Inflammatory macrophage treated with lipopolysaccharide for 4 hours (primary cell): ENCODE data around the gene GUK1.
"Not testable (repeated sequence)": the region's sequence is repeated elsewhere in the genome, so short reads cannot be mapped to it uniquely, and the experiment has no call there.

ENCODE experiments used
- DNase-seq: peaks from one replicate; pipeline ENCODE4 v3.0.0-alpha.2; 2020

GUK1 gene

DNA sequence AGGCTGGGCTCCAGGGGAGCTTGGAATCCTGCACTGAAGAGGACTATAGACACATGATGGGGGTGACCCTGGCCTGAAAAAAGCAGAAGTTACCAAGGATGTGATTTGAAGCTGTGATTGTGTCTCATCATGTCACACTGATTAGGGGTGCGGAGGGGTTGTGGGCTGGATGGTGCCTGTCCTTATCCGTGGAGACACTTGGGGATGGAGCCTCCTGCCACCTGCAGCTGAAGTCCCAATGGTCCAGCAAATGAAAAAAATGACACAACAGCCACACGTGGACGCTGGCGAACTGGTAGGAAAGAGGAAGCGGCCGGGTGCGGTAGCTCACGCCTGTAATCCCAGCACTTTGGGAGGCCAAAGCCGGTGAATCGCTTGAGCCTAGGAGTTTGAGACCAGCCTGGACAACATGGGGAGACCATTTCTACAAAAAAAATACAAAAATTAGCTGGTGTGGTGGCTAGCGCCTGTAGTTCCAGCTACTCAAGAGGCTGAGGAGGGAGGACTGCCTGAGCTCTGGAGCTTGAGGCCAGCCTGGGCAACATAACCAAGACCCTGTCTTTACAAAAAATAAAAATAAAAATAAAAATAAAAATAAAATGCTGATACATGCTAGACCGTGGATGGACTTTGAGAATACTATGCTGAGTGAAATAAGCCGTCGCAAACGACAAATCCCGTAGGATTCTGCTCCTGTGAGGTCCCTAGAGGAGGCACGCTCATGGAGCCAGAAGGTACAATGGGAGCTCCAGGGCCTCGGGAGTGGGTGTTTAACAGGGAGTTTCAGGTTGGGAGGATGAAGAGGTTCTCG is 24.7 kb downstream of the GUK1 start:
- peak; percentile 64 for DNase-seq

DNA sequence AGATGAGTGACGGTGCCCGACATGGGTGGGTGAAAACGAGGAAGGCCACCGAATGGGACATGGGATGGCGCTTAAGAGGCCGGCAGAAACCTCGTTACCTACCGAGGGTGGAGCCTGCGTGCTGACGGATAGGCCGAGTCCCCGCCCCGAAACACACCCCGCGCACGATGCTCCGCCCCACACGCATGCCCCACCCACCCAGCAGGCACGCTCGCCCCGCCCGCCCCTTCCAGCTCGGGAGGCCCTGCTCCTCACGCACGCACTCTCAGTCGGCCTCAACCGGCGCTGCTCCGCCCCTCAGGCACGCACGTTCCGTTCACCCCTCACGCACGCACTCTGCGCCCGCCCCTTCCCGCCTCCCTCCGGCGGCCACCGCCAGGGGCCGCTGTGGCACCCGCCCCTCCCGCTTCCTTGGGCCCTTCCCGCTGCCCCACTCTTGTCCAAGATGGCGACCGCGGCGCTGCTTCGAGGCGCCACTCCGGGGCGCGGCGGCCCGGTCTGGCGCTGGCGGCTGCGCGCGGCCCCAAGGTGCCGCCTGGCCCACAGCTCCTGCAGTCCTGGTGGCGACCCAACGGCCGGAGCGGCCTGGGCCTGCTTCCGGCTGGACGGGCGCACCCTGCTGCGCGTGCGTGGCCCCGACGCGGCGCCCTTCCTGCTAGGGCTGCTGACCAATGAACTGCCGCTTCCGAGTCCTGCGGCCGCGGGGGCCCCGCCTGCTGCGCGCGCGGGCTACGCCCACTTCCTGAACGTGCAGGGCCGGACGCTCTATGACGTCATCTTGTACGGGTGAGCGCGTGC is 25.5 kb downstream of the GUK1 start, which contains the start of gene IBA57:
TSS of gene IBA57 (plus strand) at position 433 of the 798 bp plus-strand sequence. CDS start at position 446, 13 bp downstream.
- DNase-seq, result peak; percentile 99

DNA sequence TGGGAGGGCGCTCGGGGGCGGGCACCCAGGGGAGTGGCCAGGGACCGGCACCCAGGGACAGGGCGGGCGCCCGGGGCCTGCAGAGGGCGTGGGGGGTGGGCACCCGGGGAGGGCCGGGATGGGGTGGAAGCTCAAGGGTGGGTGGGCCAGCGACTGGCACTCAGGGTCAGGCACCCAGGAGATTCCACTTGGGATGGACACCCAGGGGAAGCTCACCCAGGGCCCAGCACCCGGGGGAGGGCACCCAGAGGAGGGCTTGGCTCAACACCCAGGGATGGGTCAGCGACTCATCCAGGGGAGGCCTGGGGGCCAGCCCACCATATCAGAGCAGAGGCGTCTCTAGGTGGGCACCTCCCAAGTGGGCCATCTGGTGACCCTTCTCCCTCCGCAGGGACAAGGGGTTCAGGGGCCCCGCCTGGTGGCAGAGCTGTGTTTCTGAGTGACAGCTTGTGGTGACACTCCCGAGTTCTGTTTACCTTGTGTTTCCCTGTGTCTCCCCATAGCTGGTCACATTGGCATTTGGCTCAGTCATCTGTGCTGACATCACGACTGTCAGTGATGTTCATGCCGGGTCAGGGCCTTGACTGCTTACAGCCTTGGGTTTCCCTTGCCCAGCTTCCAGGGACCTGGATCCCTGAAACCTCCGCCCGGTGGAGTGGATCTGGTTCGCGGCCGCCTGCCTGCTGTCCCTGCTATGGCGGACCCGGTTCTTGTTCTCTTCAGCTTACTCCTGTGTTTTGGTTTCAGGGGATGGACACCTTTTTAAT is 26.3 kb downstream of the GUK1 start:
- peak; percentile 84 for DNase-seq

DNA sequence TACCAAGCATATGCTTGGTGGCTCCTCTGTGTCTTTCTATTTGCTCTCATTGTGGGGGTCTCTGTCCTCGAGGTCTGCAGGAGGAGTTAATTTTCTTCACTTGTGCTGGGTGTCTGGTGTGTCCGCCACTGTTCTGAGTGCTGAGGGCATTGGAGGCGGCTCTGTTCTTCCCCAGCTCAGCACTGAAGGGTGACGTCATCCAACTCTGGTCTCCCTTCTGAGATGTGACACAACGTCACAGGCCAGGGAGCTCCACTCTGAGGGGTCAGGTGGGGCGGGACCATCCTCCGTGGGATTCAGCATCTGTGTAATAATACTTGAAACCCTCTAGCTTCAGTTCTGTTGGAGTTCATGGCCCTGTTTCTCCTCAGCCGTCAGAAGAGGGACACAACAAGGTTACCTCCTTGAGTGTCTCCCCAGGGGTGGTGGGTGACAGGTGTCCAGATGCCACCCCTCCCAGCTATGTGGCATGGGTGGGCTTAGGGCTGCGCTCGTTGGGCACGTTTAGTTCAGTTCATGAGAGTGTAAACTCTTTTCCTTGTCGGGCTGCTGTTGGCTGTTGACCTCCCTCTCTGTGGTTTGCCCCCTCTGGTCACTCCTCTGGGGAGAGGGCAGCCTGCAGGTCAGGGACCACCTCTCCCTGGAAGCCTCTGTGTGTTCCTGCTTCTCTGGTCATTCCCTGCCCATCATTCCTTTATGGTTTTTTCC is 28.6 kb downstream of the GUK1 start:
- peak; percentile 10 for DNase-seq

DNA sequence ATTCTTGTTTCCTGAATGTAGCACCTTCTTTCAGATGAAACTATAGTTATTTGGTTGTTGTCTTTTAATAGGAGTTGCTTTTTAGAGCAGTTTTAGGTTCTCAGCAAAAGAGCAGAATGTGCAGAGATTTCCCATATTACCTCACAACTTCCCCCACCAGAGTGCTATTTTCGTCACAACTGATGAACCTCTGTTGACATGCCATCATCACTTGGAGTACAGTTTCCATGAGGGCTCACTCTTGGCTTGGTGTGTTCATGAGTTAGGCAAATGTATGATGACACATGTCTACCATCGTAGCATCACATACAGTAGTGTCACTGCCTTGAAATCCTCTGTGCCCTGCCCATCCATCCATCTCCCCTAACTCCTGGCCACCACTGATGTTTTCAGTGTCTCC is 29.3 kb downstream of the GUK1 start:
- peak; percentile 62 for DNase-seq

DNA sequence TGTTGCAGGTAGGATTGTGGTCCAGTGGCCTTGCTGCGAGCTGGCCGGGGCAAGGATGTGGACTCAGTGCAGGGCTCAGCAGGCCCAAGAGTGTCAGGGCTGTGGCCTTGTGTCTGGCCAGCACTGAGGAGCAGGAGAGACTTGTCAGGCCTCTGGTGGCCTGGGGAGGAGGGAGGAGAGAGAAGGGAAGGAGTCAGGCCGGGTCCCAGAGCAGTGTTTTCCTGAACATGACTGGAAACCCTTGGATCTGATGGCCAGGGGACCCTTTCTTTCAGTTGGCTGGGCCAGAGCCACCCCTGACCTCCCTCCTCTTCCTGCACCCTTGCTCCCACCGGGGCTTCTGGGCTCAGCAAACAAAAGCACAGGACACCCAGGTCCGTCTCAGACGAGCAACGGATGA is 30.6 kb downstream of the GUK1 start:
- no peak for DNase-seq

DNA sequence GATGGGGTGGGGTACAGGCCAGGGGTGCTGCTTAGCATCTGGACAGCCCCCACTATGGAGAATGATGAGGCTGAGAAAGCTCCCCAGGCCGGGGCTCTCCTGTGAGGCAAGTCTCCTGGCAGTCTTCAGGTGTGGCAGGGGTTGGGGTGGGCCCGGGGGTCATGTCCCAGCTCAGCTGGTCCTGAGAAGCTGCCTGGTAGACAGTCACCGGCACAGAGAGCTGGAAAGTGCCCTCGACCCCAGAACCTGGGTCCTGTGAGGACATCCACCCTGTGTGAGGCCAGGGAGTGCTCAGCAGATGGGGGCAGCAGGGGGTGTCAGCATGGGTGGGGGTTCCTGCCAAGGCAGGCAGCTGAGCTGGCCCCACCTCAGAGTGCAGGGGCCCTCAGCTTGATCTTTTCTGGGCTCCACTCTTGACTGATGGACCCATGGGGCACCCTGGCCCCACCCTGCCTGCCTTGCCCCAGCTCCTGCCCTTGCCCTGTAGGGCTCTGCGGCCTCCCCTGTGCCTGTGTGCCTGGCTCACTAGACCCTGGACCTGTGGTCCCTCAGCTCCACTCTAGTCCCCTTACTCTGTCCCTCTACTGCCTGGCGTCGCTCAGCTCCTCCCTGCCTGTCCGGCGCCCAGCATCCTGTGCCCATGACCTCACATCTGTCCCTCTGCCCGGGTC is 31.3 kb downstream of the GUK1 start:
- no peak for DNase-seq

DNA sequence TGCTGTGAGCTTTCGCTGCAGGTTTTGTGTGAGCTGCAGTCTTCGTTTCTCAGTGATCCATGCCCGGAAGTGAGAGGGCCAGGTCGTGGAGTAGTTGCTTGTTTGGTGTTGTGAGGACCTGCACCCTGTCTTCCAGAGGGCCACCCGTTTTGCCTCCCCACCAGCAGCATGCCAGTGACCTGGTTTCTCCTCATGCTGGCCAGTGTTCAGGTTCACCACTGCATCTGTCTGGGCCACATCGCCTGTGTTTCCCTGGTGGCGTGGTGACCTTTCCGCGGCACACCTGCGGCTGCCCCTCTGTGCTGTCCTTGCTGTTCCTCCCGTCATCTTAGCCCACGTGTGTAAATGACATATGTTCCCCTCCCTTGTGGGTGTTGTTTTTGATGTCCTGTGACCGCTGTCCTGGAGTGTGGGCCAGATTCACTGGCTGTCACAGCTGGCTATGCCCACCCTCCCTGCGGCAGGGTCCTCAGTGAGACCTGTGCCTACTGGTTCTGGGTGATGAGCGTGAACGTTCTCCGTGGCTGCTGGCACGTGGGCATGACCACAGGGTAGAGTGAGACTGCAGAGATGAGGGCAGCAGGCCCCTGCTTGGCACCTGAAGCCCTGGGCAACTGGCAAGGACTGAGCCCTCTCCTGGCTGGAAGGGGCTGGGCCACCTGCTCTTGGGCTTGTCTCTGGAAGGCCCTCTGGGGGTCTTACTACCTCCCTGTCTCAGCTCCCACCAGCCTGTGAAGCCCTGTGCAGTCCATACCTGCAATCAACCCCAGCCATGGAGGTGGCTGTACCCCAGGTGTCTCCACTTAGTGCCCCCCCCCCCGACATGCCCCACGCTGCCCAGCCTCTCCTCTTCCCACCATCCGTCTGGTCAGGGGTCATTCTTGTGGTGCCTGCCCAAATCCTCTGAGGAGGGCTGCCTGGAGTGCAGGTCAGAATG is 32.8 kb downstream of the GUK1 start:
- DNase-seq, result no peak

DNA sequence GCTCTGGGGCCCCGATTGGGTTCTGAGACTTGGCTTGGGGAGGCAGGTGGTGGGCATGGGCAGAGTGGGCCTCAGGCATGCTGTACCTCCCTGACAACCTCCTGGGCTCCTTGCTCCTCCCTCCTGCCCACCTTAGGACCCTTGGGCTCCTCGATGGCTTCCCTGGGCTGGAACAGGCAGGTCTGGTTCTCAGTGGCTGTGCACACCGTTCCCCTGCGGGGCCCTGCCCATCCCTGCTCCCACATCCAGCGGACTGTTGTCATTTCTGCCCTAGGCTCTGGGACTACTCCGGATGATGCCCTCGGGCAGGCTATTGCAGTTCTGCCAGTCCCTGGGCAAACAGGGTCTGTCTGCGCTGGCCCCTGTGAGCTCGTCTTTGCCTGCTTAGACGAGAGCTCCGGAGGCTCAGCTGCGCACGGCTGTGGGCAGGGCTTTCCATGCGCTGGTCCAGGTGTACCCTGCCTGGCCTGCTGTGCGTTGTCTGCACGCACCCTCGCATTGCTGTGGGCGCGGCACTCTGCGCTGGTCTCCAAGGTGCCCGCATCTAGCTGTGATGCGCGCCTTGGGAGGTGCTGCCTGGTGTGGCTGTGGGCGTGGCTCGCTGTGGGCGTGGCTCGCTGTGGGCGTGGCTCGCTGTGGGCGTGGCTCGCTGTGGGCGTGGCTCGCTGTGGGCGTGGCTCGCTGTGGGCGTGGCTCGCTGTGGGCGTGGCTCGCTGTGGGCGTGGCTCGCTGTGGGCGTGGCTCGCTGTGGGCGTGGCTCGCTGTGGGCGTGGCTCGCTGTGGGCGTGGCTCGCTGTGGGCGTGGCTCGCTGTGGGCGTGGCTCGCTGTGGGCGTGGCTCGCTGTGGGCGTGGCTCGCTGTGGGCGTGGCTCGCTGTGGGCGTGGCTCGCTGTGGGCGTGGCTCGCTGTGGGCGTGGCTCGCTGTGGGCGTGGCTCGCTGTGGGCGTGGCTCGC is 33.7 kb downstream of the GUK1 start:
- DNase-seq, result not testable (repeated sequence)

DNA sequence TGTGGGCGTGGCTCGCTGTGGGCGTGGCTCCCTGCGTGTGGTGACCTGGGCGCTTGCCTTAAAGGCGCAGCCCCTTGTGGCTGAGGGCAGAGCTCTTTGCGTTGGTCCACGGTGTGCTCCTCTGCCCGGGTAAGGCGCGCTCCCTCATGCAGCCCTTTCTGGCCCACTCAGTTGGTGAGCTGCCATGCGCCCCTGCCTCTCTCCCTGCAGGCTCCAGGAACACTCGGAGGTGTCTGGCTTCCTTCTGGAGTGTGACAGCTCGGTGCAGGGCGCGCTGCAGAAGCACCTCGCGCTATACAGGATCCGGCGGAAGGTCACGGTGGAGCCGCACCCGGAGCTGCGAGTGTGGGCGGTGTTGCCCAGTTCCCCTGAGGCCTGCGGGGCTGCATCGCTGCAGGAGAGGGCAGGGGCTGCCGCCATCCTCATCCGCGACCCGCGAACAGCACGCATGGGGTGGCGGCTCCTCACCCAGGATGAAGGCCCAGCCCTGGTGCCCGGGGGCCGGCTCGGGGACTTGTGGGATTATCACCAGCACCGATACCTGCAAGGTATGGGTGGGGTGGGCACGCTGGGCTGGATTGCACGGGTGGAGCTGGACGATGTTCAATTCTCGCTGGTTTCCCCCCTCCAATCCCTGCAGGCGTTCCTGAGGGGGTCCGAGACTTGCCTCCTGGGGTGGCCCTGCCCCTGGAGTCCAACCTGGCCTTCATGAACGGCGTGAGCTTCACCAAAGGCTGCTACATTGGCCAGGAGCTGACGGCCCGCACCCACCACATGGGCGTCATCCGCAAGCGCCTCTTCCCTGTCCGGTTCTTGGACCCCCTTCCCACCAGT is 34.6 kb downstream of the GUK1 start:
- no peak for DNase-seq

DNA sequence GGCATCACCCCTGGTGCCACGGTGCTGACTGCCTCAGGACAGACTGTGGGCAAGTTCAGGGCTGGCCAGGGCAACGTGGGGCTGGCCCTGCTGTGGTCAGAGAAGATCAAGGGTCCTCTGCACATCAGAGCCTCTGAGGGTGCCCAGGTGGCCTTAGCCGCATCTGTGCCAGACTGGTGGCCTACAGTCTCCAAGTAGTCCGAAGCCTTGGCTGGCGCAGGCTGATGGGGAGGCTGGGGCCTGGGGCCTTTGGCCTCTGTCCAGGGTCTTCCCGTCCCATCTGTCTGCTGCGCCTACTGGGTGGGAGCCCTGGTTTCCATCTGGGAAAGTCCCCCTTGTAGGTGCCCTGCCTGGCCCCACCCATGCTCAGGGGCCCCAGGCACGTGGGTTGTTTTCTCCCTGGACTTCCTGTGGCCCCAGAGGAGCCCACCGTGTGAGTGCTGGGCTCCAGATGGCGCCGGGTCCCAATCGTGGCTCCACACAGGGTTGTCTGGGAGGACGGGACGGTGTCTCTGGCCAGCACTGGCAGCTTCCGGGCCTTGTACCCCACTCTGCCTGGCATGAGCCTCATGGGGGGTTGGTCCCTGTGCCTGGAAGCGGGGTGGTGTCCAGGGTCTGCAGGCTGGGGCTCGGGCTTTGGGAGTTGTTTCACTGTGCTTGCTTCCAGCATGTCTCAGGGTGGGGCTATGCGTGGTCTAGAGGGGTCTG is 35.4 kb downstream of the GUK1 start:
- no peak for DNase-seq

DNA sequence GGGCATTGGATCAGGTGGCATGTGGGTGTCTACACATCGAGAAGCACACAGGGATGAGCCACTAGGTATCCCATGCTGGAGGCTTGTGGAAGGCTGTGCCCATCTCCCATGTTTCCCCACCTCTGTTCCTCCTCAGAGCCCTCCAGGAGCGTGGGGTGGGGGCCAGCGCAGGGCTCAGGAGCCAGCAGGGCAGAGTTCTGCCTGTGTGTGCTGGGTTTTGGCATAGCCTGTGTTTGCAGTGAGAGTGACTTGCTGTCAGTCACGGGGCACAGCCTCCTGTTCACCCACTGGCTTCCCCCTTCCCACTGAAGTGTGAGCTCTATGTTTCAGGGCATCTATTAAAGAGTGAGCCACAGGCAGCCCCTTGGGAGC is 35.9 kb downstream of the GUK1 start:
- no peak for DNase-seq

DNA sequence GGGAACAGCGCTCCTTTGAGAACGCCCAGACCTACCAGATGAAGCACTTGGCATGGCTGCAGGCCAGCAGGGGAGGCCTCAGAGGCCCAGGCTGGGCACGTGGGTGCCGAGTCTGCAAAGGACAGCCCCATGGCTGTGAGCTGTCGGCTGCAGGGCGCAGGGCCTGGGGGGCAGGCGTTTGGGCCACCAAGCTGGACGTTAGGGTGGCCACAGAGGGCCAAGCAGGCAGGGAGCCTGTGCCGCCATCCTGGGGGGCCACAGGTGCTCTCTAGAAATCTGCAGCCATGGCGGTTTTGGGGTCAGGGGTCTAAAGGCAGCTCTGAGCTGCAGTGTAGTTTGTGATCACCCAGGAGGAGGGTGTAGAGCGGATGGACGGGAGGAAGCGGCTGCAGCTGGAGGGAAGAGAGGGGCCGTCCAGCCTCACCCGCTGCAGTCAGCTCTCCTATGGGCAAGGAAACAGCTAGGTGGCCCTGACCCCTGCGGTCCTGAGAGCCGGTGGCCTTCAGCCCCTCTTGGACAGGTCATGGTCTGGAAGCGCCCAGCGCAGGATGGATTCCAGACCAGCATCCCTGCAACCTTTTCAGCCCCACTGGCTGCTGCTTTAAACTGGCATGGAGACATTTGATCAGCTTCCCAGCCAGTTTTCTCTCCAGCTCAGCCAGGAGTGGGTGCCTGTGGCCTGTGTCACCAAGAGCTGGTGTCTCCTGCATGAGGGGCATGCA is 36.5 kb downstream of the GUK1 start:
- no peak for DNase-seq

DNA sequence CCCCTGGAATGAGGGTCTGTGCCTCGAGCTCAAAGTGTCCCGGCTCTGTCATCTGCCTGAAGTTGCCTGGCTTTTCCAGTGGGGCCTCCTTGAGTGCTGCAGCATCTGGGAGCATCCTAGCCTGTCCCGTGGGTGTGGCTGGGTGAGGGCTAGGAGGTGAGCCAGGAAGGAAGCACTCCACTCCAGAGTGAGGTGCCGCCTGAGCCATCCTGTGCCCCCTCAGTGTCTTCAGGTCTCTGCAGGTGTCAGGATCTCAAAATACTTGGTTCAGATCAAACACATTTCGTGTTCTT is 37.0 kb downstream of the GUK1 start:
- no peak for DNase-seq

DNA sequence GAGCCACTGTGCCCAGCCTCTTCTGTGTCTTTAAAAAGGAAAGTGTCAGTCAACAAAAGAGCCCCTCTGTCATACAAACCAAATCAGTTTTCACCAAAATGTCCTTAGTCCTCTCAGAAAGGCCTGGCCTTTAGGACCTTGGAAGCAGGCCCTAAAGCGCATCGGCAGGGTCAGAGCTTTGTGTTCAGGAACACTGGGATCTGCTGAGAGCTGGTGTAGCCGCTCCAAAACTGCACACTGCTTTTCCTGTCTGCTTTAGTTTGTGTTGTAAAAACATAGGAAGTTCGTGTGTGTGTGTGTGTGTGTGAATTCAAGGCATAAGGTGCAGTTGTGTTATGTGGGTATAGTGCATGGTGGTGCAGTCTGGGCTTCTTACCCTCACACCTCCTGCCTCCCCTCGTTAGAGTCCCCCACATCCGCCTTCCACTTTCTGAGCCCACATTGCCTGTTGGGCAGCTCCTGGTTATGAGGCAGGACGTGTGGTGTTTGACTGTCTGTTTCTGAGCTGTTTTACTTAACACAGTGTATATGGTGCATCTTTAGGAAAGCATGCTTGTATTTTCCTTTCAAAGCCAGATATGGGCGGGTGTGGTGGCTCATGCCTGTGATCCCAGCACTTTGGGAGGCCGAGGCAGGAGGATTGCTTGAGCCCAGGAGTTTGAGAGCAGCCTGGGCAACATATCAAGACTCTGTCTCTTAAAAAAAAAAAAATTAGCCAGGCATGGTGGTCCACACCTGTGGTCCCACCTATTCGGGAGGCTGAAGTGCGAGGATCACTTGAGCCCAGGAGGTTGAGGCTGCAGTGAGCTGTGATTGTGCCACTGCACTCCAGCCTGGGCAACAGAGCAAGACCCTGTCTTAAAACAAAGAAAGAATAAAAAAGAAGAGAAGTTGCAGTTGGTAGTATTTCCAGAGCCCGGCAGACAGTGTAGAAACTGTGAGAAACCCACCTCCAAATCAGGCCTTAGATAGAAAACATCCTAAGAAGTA is 37.9 kb downstream of the GUK1 start:
- no peak for DNase-seq
